NT2/D1 (cell line): ENCODE data around the gene PHLDB1.
A peak's percentile ranks its signal among the peaks of the same experiment; 100 is the strongest.

Experiments used
- DNase-seq: peaks from one replicate; pipeline ENCODE4 v3.0.0-alpha.2; 2011; ENCODE audit warnings: low read depth, low spot score
- H3K27me3 ChIP-seq: 2 replicates; pipeline ENCODE4 v1.6.0; 2011; ENCODE audit warnings: mild to moderate bottlenecking; ENCODE audit not compliant: insufficient read length, insufficient read depth
- H3K36me3 ChIP-seq: 2 replicates; pipeline ENCODE4 v1.6.1; 2011; ENCODE audit warnings: mild to moderate bottlenecking, low read length, mixed read lengths; ENCODE audit not compliant: insufficient read depth, insufficient read length
- H3K4me1 ChIP-seq: 2 replicates; pipeline ENCODE4 v1.5.1; 2011; ENCODE audit not compliant: insufficient read depth, insufficient read length
- H3K4me3 ChIP-seq: 2 replicates; pipeline ENCODE4 v1.5.1; 2011; ENCODE audit warnings: low read depth; ENCODE audit not compliant: insufficient read length
- H3K9ac ChIP-seq: 2 replicates; pipeline ENCODE4 v1.6.0; 2011; ENCODE audit warnings: low read depth; ENCODE audit not compliant: insufficient read length
- H3K9me3 ChIP-seq: 2 replicates; pipeline ENCODE4 v1.5.1; 2011; ENCODE audit warnings: mild to moderate bottlenecking, low read length; ENCODE audit not compliant: insufficient read depth
- SUZ12 ChIP-seq: IDR thresholded peaks from 2 replicates; pipeline ENCODE4 v1.6.1; 2011; ENCODE audit not compliant: insufficient read length, insufficient read depth; ENCODE audit errors: extremely low read depth
- YY1 ChIP-seq: IDR thresholded peaks from 2 replicates; pipeline ENCODE4 v1.6.1; 2011; ENCODE audit not compliant: insufficient read length, insufficient read depth
- ZNF274 ChIP-seq: IDR thresholded peaks from 2 replicates; pipeline ENCODE4 v1.6.1; 2011; ENCODE audit warnings: mild to moderate bottlenecking, low read depth, low read length

Gene PHLDB1

GRCh38 chr11:118689852-118690552, 82.6 kb downstream of the PHLDB1 start:
- DNase-seq: peak; percentile 90
- TF ChIP-seq SUZ12 (no peak), YY1 (no peak), ZNF274 (no peak)
- H3K9ac ChIP-seq: peak overlapping the region; percentile 76
- H3K9me3 ChIP-seq: no peaks in the 10 kb centered on the region; the same call in 1 of the 2 replicates
- H3K4me1 ChIP-seq: peaks cover 16% of the 10 kb centered on the region
- no peaks in the 10 kb centered on the region for H3K27me3 ChIP-seq
- peak overlapping the region; percentile 9 for H3K4me3 ChIP-seq
- H3K36me3 ChIP-seq: no peaks in the 10 kb centered on the region

- no peak for DNase-seq
- Histone ChIP-seq H3K4me3 (no peak overlapping the region), H3K27me3 (no peaks in the 10 kb centered on the region), H3K9ac (peak overlapping the region; percentile 3), H3K4me1 (peaks cover 16% of the 10 kb centered on the region), H3K9me3 (no peaks in the 10 kb centered on the region; the same call in 1 of the 2 replicates), H3K36me3 (no peaks in the 10 kb centered on the region)
- TF ChIP-seq SUZ12 (no peak), ZNF274 (no peak), YY1 (no peak)
Measured at GRCh38 chr11:118690553-118691304, 83.3 kb downstream of the PHLDB1 start.

DNA sequence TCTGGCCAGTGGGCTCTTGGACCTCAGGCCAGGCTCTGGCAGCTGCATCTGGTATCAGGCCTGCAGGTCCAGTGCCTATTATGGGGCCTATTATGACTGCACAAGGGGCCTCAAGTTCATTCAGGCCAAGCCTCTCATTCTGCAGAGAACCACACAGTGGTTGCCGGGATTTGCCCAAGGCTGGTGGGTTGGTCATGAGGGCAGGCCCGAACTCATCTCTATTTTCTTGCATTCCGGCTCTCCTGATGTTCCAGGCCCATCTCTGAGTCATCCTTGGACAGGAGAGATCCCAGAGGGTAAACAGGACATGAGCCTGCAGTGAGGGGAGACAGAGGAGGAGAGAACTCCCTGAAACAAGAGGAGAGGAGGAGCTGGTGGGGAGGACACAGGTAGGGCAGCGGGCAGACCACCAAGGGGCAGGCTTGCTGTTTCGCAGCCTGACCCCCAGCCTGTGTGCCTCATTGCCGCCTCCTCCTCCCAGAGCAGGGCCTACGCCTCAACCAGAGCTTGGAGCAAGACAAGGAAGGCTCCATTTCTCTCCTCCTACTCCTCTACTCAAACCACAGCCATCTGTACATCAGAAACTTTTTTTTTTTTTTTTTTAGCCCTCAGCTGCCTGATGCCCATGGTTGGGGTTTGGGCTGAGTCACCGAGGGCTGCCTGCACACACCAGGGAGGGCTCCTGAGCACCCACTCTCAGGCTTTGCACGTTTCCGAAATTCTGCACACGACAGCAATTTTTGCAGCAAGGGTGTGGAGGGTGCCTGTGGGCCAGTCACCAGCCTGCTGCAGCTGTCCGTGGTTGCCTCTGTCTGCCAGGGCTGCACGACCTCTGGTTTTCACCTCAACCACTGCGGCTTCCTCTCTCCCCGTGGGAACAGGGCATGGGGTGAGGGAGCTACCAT, 84.8 kb downstream of the PHLDB1 start:
- no peaks in the 10 kb centered on the region; the same call in 1 of the 2 replicates for H3K9me3 ChIP-seq
- no peaks in the 10 kb centered on the region for H3K36me3 ChIP-seq
- TF ChIP-seq SUZ12 (no peak), ZNF274 (no peak), YY1 (no peak)
- no peak overlapping the region for H3K9ac ChIP-seq
- DNase-seq: no peak
- no peak overlapping the region for H3K4me3 ChIP-seq
- no peaks in the 10 kb centered on the region for H3K27me3 ChIP-seq
- H3K4me1 ChIP-seq: peaks cover 16% of the 10 kb centered on the region

DNA sequence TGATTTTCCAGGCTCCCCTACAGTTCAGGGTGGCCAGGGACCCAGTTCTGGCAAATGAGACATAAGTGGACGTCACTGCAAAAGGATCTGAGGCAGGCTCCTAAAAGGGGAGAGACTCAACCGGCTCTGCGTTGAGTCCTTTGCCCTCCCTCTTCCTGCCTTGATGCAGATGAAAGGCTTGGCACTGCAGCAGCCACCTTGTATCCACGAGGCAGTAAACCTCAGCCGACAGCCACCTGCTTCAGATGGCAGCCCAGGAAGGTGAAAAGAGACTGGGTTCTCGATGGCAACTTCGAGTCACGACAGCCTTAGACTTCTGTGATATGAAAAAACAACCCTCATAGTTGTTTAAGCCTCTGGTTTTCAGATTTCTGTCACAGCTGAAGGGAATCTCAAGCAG, 86.8 kb downstream of the PHLDB1 start:
- no peaks in the 10 kb centered on the region for H3K36me3 ChIP-seq
- H3K9me3 ChIP-seq: no peaks in the 10 kb centered on the region
- no peak overlapping the region for H3K9ac ChIP-seq
- no peak overlapping the region for H3K4me3 ChIP-seq
- no peaks in the 10 kb centered on the region for H3K27me3 ChIP-seq
- TF ChIP-seq ZNF274: no peak
- DNase-seq: no peak
- H3K4me1 ChIP-seq: peaks cover 16% of the 10 kb centered on the region

DNA sequence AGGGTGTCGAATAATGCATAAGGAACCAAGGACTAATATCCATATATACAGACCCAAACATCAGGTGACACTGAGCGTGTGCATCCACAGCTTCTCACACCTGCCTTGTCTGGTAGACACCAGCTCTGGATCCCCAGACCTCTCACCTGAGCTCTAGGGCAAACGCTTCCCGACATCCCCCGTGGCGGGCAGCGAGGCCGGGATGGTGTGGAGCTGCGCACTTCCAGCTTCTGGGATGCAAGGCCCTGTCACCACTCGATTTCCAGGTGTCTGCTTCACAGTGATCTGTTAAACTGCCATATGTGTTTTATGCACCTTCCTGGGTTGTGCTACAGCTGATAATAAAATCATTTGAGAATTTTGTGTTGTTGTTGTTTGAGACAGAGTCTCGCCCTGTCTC, 87.4 kb downstream of the PHLDB1 start:
- no peak overlapping the region for H3K9ac ChIP-seq
- 0 out of 2 replicates have a peak, but pooled peaks cover 2% of the 10 kb centered on the region for H3K9me3 ChIP-seq
- TF ChIP-seq YY1 (no peak), ZNF274 (no peak), SUZ12 (no peak)
- no peak for DNase-seq
- no peak overlapping the region for H3K4me3 ChIP-seq
- H3K36me3 ChIP-seq: no peaks in the 10 kb centered on the region
- no peaks in the 10 kb centered on the region for H3K27me3 ChIP-seq
- peaks cover 13% of the 10 kb centered on the region for H3K4me1 ChIP-seq

DNA sequence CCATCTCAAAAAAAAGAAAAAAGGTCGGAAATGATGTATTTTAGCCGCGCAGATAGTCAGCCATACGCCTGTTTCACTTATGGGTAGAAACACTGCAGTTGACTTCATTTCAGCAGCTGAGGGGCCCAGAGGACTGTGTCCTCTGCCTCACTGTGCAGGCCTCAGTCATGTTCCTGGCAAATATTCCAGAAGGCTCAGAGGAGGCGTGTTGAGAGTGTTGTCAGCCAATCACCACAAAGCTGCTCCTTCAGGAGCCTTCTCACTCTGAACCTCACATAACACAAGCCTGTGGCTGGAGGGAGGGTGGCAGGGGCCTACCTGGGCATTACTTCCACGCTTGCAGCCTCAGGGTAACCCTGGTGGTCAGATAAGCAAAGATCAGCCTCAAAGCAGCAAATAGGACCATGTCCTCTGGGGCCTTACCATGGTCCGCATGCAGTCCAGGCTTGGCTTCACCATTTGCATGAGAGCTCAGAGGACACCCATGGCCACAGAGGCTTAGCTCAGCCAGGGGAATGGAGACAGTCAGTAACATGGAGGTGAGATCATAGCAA, 89.3 kb downstream of the PHLDB1 start:
- H3K9me3 ChIP-seq: peaks cover 14% of the 10 kb centered on the region
- no peak overlapping the region for H3K4me3 ChIP-seq
- H3K27me3 ChIP-seq: no peaks in the 10 kb centered on the region
- no peaks in the 10 kb centered on the region for H3K36me3 ChIP-seq
- H3K4me1 ChIP-seq: peaks cover 10% of the 10 kb centered on the region
- no peak overlapping the region for H3K9ac ChIP-seq
- DNase-seq: no peak
- TF ChIP-seq ZNF274: no peak
- no peak for TF ChIP-seq SUZ12
- TF ChIP-seq YY1: no peak

GRCh38 chr11:118697346-118697745, 89.9 kb downstream of the PHLDB1 start:
- Histone ChIP-seq H3K36me3 (no peaks in the 10 kb centered on the region), H3K9ac (no peak overlapping the region), H3K9me3 (peaks cover 14% of the 10 kb centered on the region), H3K27me3 (no peaks in the 10 kb centered on the region), H3K4me3 (no peak overlapping the region), H3K4me1 (peaks cover 5% of the 10 kb centered on the region)
- DNase-seq: no peak
- no peak for TF ChIP-seq ZNF274
- TF ChIP-seq YY1: no peak
- no peak for TF ChIP-seq SUZ12
